ENCODE measurements around the gene CFAP77. TPM values are rescaled to one million over a fixed set of nuclear protein-coding genes. Genes with fewer than 3 reads are reported as not detected.

The CFAP77 gene
- total and polyA plus RNA-seq, 2 of the 4 experiments (the other 2 are of a cell fraction) = not detected

- Histone ChIP-seq H3K14ac (replicated peaks; ENCODE audit: low read depth, low read length) (no peak overlapping the region), H3K27ac (ENCODE audit: insufficient read depth, low read length) (no peak overlapping the region), H3K27me3 (ENCODE audit: control insufficient read depth, insufficient read depth, low read length) (peaks cover 97% of the 10 kb centered on the region), H3K18ac (ENCODE audit: low read depth, low read length) (no peak overlapping the region), H2BK20ac (ENCODE audit: low read depth, low read length) (no peak overlapping the region), H3K4me1 (ENCODE audit: control insufficient read depth, insufficient read depth, low read length) (no peaks in the 10 kb centered on the region), H3K79me1 (ENCODE audit: low read depth in 1 of 2, low read length in 2 of 2) (no peaks in the 10 kb centered on the region), H4K20me1 (ENCODE audit: insufficient read depth, low read length) (peaks cover 54% of the 10 kb centered on the region), H4K5ac (ENCODE audit: low read depth, low read length) (no peak overlapping the region), H2AFZ (replicated peaks; ENCODE audit: low read length, poor library complexity) (no peak overlapping the region), H2AK9ac (replicated peaks; ENCODE audit: low read depth, low read length, poor library complexity) (no peak overlapping the region), H3K9me3 (ENCODE audit: control insufficient read depth, insufficient read depth, low read length) (peaks cover 2% of the 10 kb centered on the region), H3K56ac (ENCODE audit: extremely low read depth, insufficient read depth, low read length) (no peak overlapping the region), H3K9me1 (ENCODE audit: insufficient read depth, low read length) (no peaks in the 10 kb centered on the region; the same call in 1 of the 2 replicates), H2BK15ac (ENCODE audit: low read depth, low read length) (no peak overlapping the region), H3K9ac (ENCODE audit: low read depth, low read length) (no peak overlapping the region), H4K8ac (ENCODE audit: low read depth in 2 of 2, low read length in 2 of 2) (no peak overlapping the region), H2BK120ac (ENCODE audit: low read depth, low read length) (no peak overlapping the region), H2BK5ac (ENCODE audit: low read depth, low read length, poor library complexity, severe bottlenecking) (no peak overlapping the region), H4K91ac (ENCODE audit: insufficient read depth, low read depth, low read length) (no peak overlapping the region), H3K23ac (ENCODE audit: low read depth, low read length) (no peak overlapping the region), H3K4me3 (ENCODE audit: insufficient read depth, low read depth, low read length) (no peak overlapping the region), H2AK5ac (ENCODE audit: low read depth, low read length) (no peak overlapping the region), H3K36me3 (ENCODE audit: control insufficient read depth, insufficient read depth, low read length) (no peaks in the 10 kb centered on the region), H3K4me2 (ENCODE audit: low read depth, low read length) (no peak overlapping the region), H3K4ac (ENCODE audit: low read depth, low read length) (no peak overlapping the region)
- intact Hi-C loops (cut with micrococcal nuclease) (no loop called here), in situ Hi-C loops (cut with MboI; ENCODE audit: low sequenced_read_pairs) (no loop called here), dilution Hi-C loops (cut with HindIII; ENCODE audit: low sequenced_read_pairs, unreplicated experiment) (no loop called here)
- POLR2A ChIA-PET (ENCODE audit: unreplicated experiment) = no interaction called here
- CTCF ChIA-PET = no interaction called here
- ATAC-seq (ENCODE audit: low read depth) = no peak
- 0% methylated on average over 1 of the region's 8 CpGs; no CpG with 5 or more reads in 1 of the 2 experiments for WGBS, 2 experiments (ENCODE audit: extremely low coverage in 2 of 2, insufficient read length in 1 of 2)
- DNase-seq = no peak
- TF ChIP-seq MAZ (IDR thresholded peaks at IDR 0.05; ENCODE audit: borderline replicate concordance, low read depth, low read length) (no peak), CEBPB (IDR thresholded peaks at IDR 0.05; ENCODE audit: low read depth, low read length) (no peak), NFE2L2 (IDR thresholded peaks at IDR 0.05; ENCODE audit: low read depth, low read length) (no peak), POLR2A (IDR thresholded peaks at IDR 0.05; ENCODE audit: low read depth, low read length) (no peak), RFX5 (IDR thresholded peaks at IDR 0.05; ENCODE audit: low read depth, low read length) (no peak), BHLHE40 (IDR thresholded peaks at IDR 0.05; ENCODE audit: low read depth, low read length) (no peak), CHD1 (IDR thresholded peaks at IDR 0.05; ENCODE audit: low read depth, low read length) (no peak), ELK1 (IDR thresholded peaks at IDR 0.05; ENCODE audit: borderline replicate concordance, low read depth, low read length) (no peak), FOS (IDR thresholded peaks at IDR 0.05; ENCODE audit: low read depth, low read length) (no peak), MAFK (IDR thresholded peaks at IDR 0.05; ENCODE audit: low read depth, low read length) (no peak), MXI1 (IDR thresholded peaks at IDR 0.05; ENCODE audit: borderline replicate concordance, low read depth, low read length) (no peak), SMC3 (IDR thresholded peaks at IDR 0.05; ENCODE audit: low read depth, low read length) (no peak), RAD21 (IDR thresholded peaks at IDR 0.05; ENCODE audit: low read length) (no peak), USF2 (IDR thresholded peaks at IDR 0.05; ENCODE audit: low read depth, low read length) (no peak), RCOR1 (IDR thresholded peaks at IDR 0.05; ENCODE audit: insufficient replicate concordance, low read length) (no peak), CTCF (conservative IDR thresholded peaks at IDR 0.05; ENCODE audit: low read depth, low read length) (no peak)
- BruUV-seq (replicated peaks) = no TSS peak
These were observed 173.7 kb downstream of the CFAP77 start for GRCh38 chr9:132583584-132584304.
